B cell (primary cell): ENCODE results near the gene ONECUT3. TPM values are rescaled to one million over a fixed set of nuclear protein-coding genes. Genes with fewer than 3 reads are reported as not detected.

Experiments
- ATAC-seq: fragments of 200-7000 bp; cut with Tn5 transposase; one replicate; pipeline ENCODE4 v1.10.0; 2021; ENCODE audit warnings: low read depth, mild to moderate bottlenecking, moderate number of reproducible peaks, moderate library complexity
- CTCF ChIA-PET: fragments of 350-600 bp; sonication (Branson Sonifier 250); formaldehyde crosslinking; loops from one replicate; lab custom pipeline; 2021; ENCODE audit warnings: antibody characterized with exemption, inconsistent platforms; lab: Charles Lee
- POLR2A ChIA-PET: fragments of 350-600 bp; sonication (Branson Sonifier 250); formaldehyde crosslinking; loops from one replicate; lab custom pipeline; 2021; ENCODE audit warnings: antibody characterized with exemption; lab: Charles Lee
- DNase-seq: peaks from one replicate; pipeline ENCODE4 v3.0.0; 2013
- H2AFZ ChIP-seq: 2 replicates; pipeline ENCODE4 v1.6.1; 2012; ENCODE audit warnings: mild to moderate bottlenecking, low read depth, low read length; ENCODE audit not compliant: insufficient read depth, poor library complexity, severe bottlenecking
- H3K27ac ChIP-seq, 2 donors: 1 replicate in 1 of 2; 2 replicates in 1 of 2; pipeline ENCODE4 v1.5.1; 2012 to 2013; ENCODE audit warnings: low read length in 2 of 2, mild to moderate bottlenecking in 2 of 2, moderate library complexity in 1 of 2
- H3K27me3 ChIP-seq, 4 experiments: fragments of 200-600 bp in 1 of 4; sonication (generic) in 1 of 4; replicated peaks in 1 of 4; 1 replicate in 2 of 4; 2 replicates in 2 of 4; pipeline versions ENCODE4 v1.6.1 to v1.7.0; 2013 to 2016; ENCODE audit warnings: low read length in 3 of 4, mild to moderate bottlenecking in 2 of 4, mixed read lengths in 1 of 4, moderate library complexity in 1 of 4; ENCODE audit not compliant: insufficient read depth in 4 of 4, control insufficient read depth in 3 of 4; ENCODE audit errors: control extremely low read depth in 1 of 4
- H3K36me3 ChIP-seq, 2 experiments: replicated peaks in 1 of 2; 1 replicate in 1 of 2; 2 replicates in 1 of 2; pipeline versions ENCODE4 v1.6.1 to v1.7.1; 2013; ENCODE audit warnings: low read length in 1 of 2; ENCODE audit not compliant: insufficient read depth in 2 of 2, control insufficient read depth in 1 of 2; ENCODE audit errors: control extremely low read depth in 1 of 2, extremely low read depth in 1 of 2
- H3K4me1 ChIP-seq, 2 donors: fragments of 200-600 bp in 1 of 2; sonication (generic) in 1 of 2; 1 replicate in 1 of 2; 2 replicates in 1 of 2; pipeline versions ENCODE4 v1.5.1 to v1.6.1; 2013 to 2017; ENCODE audit warnings: low read length in 2 of 2; ENCODE audit not compliant: control insufficient read depth in 2 of 2, insufficient read depth in 2 of 2
- H3K4me2 ChIP-seq: replicated peaks from 2 replicates; pipeline ENCODE3; 2012; ENCODE audit warnings: mild to moderate bottlenecking, low read depth, low read length; ENCODE audit not compliant: poor library complexity, severe bottlenecking
- H3K4me3 ChIP-seq, 5 experiments: fragments of 200-600 bp in 1 of 5; sonication (generic) in 1 of 5; 1 replicate in 3 of 5; 2 replicates in 2 of 5; pipeline versions ENCODE4 v1.5.1 to v1.7.0; 2011 to 2016; ENCODE audit warnings: low read length in 4 of 5, mild to moderate bottlenecking in 4 of 5, low read depth in 2 of 5, control low read depth in 1 of 5, moderate library complexity in 1 of 5; ENCODE audit not compliant: insufficient read depth in 1 of 5; ENCODE audit errors: control extremely low read depth in 1 of 5, extremely low read depth in 1 of 5
- H3K79me2 ChIP-seq: fragments of 200-600 bp; sonication (generic); one replicate; pipeline ENCODE4 v1.6.0; 2016; ENCODE audit warnings: low read length; ENCODE audit not compliant: control insufficient read depth, insufficient read depth
- H3K9ac ChIP-seq: fragments of 200-600 bp; sonication (generic); 2 replicates; pipeline ENCODE4 v1.6.1; 2017; ENCODE audit warnings: mild to moderate bottlenecking, low read length, moderate library complexity
- H3K9me3 ChIP-seq, 3 donors: one replicate each; pipeline versions ENCODE4 v1.6.1 to v1.7.1; 2013; ENCODE audit warnings: low read length in 2 of 3; ENCODE audit not compliant: control insufficient read depth in 2 of 3, insufficient read depth in 1 of 3; ENCODE audit errors: control extremely low read depth in 1 of 3
- H4K20me1 ChIP-seq: 2 replicates; pipeline ENCODE4 v1.6.0; 2012; ENCODE audit warnings: mild to moderate bottlenecking, low read length; ENCODE audit not compliant: insufficient read depth, control insufficient read depth, poor library complexity, severe bottlenecking
- H3K27ac Mint-ChIP-seq: one replicate; pipeline ENCODE4 v1.8.0; 2021; ENCODE audit warnings: mixed read lengths
- H3K27me3 Mint-ChIP-seq: one replicate; pipeline ENCODE4 v1.8.0; 2021; ENCODE audit warnings: mixed read lengths
- H3K4me1 Mint-ChIP-seq: one replicate; pipeline ENCODE4 v1.8.0; 2021; ENCODE audit warnings: mixed read lengths
- H3K4me3 Mint-ChIP-seq: one replicate; pipeline ENCODE4 v1.8.0; 2021; ENCODE audit warnings: mixed read lengths
- H3K9me3 Mint-ChIP-seq: one replicate; pipeline ENCODE4 v1.8.0; 2022; ENCODE audit warnings: mixed read lengths; ENCODE audit not compliant: insufficient read depth
- CTCF ChIP-seq: fragments of 200-600 bp; IDR thresholded peaks from one replicate; pipeline ENCODE4 v1.8.0; 2022; ENCODE audit warnings: antibody characterized with exemption, mild to moderate bottlenecking
- EZH2 ChIP-seq: IDR thresholded peaks from 2 replicates; pipeline ENCODE4 v1.6.1; 2012; ENCODE audit warnings: borderline replicate concordance, low read depth, mild to moderate bottlenecking, moderate library complexity, low read length; ENCODE audit not compliant: insufficient read depth, poor library complexity, severe bottlenecking
- WGBS: methylation state at CpG from one replicate; pipeline ENCODE4 v1.1.5; 2013; ENCODE audit warnings: missing lambda C conversion rate; ENCODE audit not compliant: insufficient coverage; 5-methylcytosine and 5-hydroxymethylcytosine counted together
- intact Hi-C: fragments of 100-400 bp; cut with micrococcal nuclease; formaldehyde crosslinking; loops from one replicate; pipeline ENCODE4 v1.10.0; 2022
- polyA plus RNA-seq: library from polyadenylated mRNA; depleted of rRNA; stranded (reverse); fragments of >200 nt; gene quantifications from 2 replicates; pipeline ENCODE4 v1.2.3, GENCODE V29; 2012
- total RNA-seq, 2 donors: library from RNA; stranded (reverse); fragments of 120-200 nt in 1 of 2; gene quantifications; 1 replicate in 1 of 2; 2 replicates in 1 of 2; pipeline versions ENCODE4 v1.2.3 to v1.2.4, GENCODE V29; 2013 to 2022

ONECUT3 gene
- total and polyA plus RNA-seq, 2 donors (not counting 1 experiment from before 2014, with no cell fraction given): not detected

- WGBS: 88% methylated on average over 24 of the region's 30 CpGs
- H3K27ac ChIP-seq: no peak overlapping the region
- Mint-ChIP-seq H3K27ac (no peak overlapping the region), H3K27me3 (no peaks in the 10 kb centered on the region), H3K4me1 (peaks cover 7% of the 10 kb centered on the region), H3K9me3 (no peaks in the 10 kb centered on the region), H3K4me3 (no peak overlapping the region)
- no peaks in the 10 kb centered on the region for H3K36me3 ChIP-seq
- ChIA-PET POLR2A (interaction anchor here (0.5 kb wide), 1 partner anchor 650 kb away, joined by 7 read pairs; no protein-coding TSS in a partner anchor), CTCF (no interaction called here)
- DNase-seq (no peak), ATAC-seq (no peak)
- no peak overlapping the region for H3K4me2 ChIP-seq
- intact Hi-C loops: no loop called here
- no peak for TF ChIP-seq CTCF
- no peak for TF ChIP-seq EZH2
- H3K9ac ChIP-seq: no peak overlapping the region
- peaks cover 2 to 9% of the 10 kb centered on the region in 2 donors for H3K4me1 ChIP-seq
- no peak overlapping the region for H3K4me3 ChIP-seq
- H4K20me1 ChIP-seq: no peaks in the 10 kb centered on the region
- peaks cover 0 to 5% (median 0%) of the 10 kb centered on the region in 3 donors for H3K9me3 ChIP-seq
- no peaks in the 10 kb centered on the region for H3K27me3 ChIP-seq
- H3K79me2 ChIP-seq: no peaks in the 10 kb centered on the region
- H2AFZ ChIP-seq: no peak overlapping the region
Measured at GRCh38 chr19:1807695-1808394, 54.5 kb downstream of the ONECUT3 start.

GRCh38 chr19:1808395-1808731, 55.1 kb downstream of the ONECUT3 start:
- Histone ChIP-seq H3K9ac (no peak overlapping the region), H3K36me3 (no peaks in the 10 kb centered on the region), H3K79me2 (no peaks in the 10 kb centered on the region), H3K27me3 (no peaks in the 10 kb centered on the region), H3K4me2 (no peak overlapping the region), H3K4me3 (no peak overlapping the region), H4K20me1 (peaks cover 1% of the 10 kb centered on the region), H3K27ac (no peak overlapping the region), H2AFZ (no peak overlapping the region), H3K9me3 (peaks cover 0 to 5% (median 0%) of the 10 kb centered on the region in 3 donors), H3K4me1 (peaks cover 7 to 14% of the 10 kb centered on the region in 2 donors)
- POLR2A ChIA-PET: no interaction called here
- no peak for TF ChIP-seq CTCF
- TF ChIP-seq EZH2: no peak
- intact Hi-C loops: no loop called here
- DNase-seq (no peak), ATAC-seq (no peak)
- Mint-ChIP-seq H3K4me3 (no peak overlapping the region), H3K27me3 (no peaks in the 10 kb centered on the region), H3K9me3 (no peaks in the 10 kb centered on the region), H3K27ac (no peak overlapping the region), H3K4me1 (peaks cover 12% of the 10 kb centered on the region)
- WGBS: 100% methylated on average over 1 of the region's 2 CpGs
- CTCF ChIA-PET: no interaction called here
